Measurements from ENCODE around the gene GALC. TPM values are rescaled to one million over a fixed set of nuclear protein-coding genes. Genes with fewer than 3 reads are reported as not detected.
A peak's percentile ranks its signal among the peaks of the same experiment; 100 is the strongest.

Gene GALC
- total RNA-seq, 1 experiment from 2014 or later = 33.4 TPM

GRCh38 chr14:87966816-87967215, 26.2 kb downstream of the GALC start:
- Histone ChIP-seq H3K27ac (ENCODE audit: low read length) (no peak overlapping the region), H3K4me1 (ENCODE audit: low read length) (peaks cover 10% of the 10 kb centered on the region), H3K4me2 (ENCODE audit: low read depth, low read length, poor library complexity, severe bottlenecking) (no peak overlapping the region), H4K20me1 (ENCODE audit: insufficient read depth, low read depth, low read length) (no peaks in the 10 kb centered on the region), H3K79me2 (ENCODE audit: low read length) (no peaks in the 10 kb centered on the region; the same call in 1 of the 2 replicates), H3K27me3 (ENCODE audit: low read length) (no peaks in the 10 kb centered on the region), H2AFZ (ENCODE audit: low read length) (no peak overlapping the region), H3K36me3 (ENCODE audit: insufficient read depth, low read length) (no peaks in the 10 kb centered on the region; the same call in 1 of the 2 replicates), H3K9me2 (replicated peaks; ENCODE audit: insufficient read depth, low read length) (no peaks in the 10 kb centered on the region; the same call in 1 of the 2 replicates), H3K9me3 (ENCODE audit: low read length) (no peaks in the 10 kb centered on the region), H3K9ac (ENCODE audit: low read length) (no peak overlapping the region), H3K4me3 (ENCODE audit: low read length) (no peak overlapping the region)
- DNase-seq = no peak

- Histone ChIP-seq H3K4me2 (ENCODE audit: low read depth, low read length, poor library complexity, severe bottlenecking) (no peak overlapping the region), H3K36me3 (ENCODE audit: insufficient read depth, low read length) (0 out of 2 replicates have a peak, but pooled peaks cover 3% of the 10 kb centered on the region), H3K79me2 (ENCODE audit: low read length) (no peaks in the 10 kb centered on the region), H3K9ac (ENCODE audit: low read length) (no peak overlapping the region), H3K9me2 (replicated peaks; ENCODE audit: insufficient read depth, low read length) (no peaks in the 10 kb centered on the region), H3K27me3 (ENCODE audit: low read length) (no peaks in the 10 kb centered on the region), H4K20me1 (ENCODE audit: insufficient read depth, low read depth, low read length) (no peaks in the 10 kb centered on the region), H2AFZ (ENCODE audit: low read length) (no peak overlapping the region), H3K4me3 (ENCODE audit: low read length) (no peak overlapping the region), H3K9me3 (ENCODE audit: low read length) (no peaks in the 10 kb centered on the region), H3K27ac (ENCODE audit: low read length) (no peak overlapping the region), H3K4me1 (ENCODE audit: low read length) (peaks cover 11% of the 10 kb centered on the region)
- no peak for DNase-seq
These were observed 31.7 kb downstream of the GALC start for GRCh38 chr14:87961246-87961645.

GRCh38 chr14:87960013-87960787, 32.8 kb downstream of the GALC start:
- no peak for DNase-seq
- Histone ChIP-seq H3K4me2 (ENCODE audit: low read depth, low read length, poor library complexity, severe bottlenecking) (no peak overlapping the region), H3K4me3 (ENCODE audit: low read length) (no peak overlapping the region)

GRCh38 chr14:87955501-87955900, 37.5 kb downstream of the GALC start:
- Histone ChIP-seq H2AFZ (ENCODE audit: low read length) (no peak overlapping the region), H3K4me2 (ENCODE audit: low read depth, low read length, poor library complexity, severe bottlenecking) (no peak overlapping the region), H3K27ac (ENCODE audit: low read length) (no peak overlapping the region), H4K20me1 (ENCODE audit: insufficient read depth, low read depth, low read length) (no peaks in the 10 kb centered on the region), H3K36me3 (ENCODE audit: insufficient read depth, low read length) (0 out of 2 replicates have a peak, but pooled peaks cover 3% of the 10 kb centered on the region), H3K9me3 (ENCODE audit: low read length) (no peaks in the 10 kb centered on the region), H3K4me1 (ENCODE audit: low read length) (peaks cover 24% of the 10 kb centered on the region), H3K9me2 (replicated peaks; ENCODE audit: insufficient read depth, low read length) (no peaks in the 10 kb centered on the region), H3K9ac (ENCODE audit: low read length) (no peak overlapping the region), H3K4me3 (ENCODE audit: low read length) (no peak overlapping the region), H3K79me2 (ENCODE audit: low read length) (no peaks in the 10 kb centered on the region), H3K27me3 (ENCODE audit: low read length) (no peaks in the 10 kb centered on the region)
- no peak for DNase-seq

More at GRCh38 chr14:87960013-87960787, 32.8 kb downstream of the GALC start:
- peaks cover 11% of the 10 kb centered on the region for H3K4me1 ChIP-seq (ENCODE audit: low read length)
- H3K9me3 ChIP-seq (ENCODE audit: low read length) = no peaks in the 10 kb centered on the region
- no peaks in the 10 kb centered on the region for H3K9me2 ChIP-seq (replicated peaks; ENCODE audit: insufficient read depth, low read length)
- no peak overlapping the region for H3K27ac ChIP-seq (ENCODE audit: low read length)
- no peaks in the 10 kb centered on the region for H4K20me1 ChIP-seq (ENCODE audit: insufficient read depth, low read depth, low read length)
- H3K79me2 ChIP-seq (ENCODE audit: low read length) = no peaks in the 10 kb centered on the region
- H3K9ac ChIP-seq (ENCODE audit: low read length) = no peak overlapping the region
- H3K36me3 ChIP-seq (ENCODE audit: insufficient read depth, low read length) = 0 out of 2 replicates have a peak, but pooled peaks cover 3% of the 10 kb centered on the region
- H3K27me3 ChIP-seq (ENCODE audit: low read length) = no peaks in the 10 kb centered on the region
- no peak overlapping the region for H2AFZ ChIP-seq (ENCODE audit: low read length)

- Histone ChIP-seq H4K20me1 (ENCODE audit: insufficient read depth, low read depth, low read length) (no peaks in the 10 kb centered on the region), H3K4me2 (ENCODE audit: low read depth, low read length, poor library complexity, severe bottlenecking) (peak overlapping the region; percentile 36), H2AFZ (ENCODE audit: low read length) (no peak overlapping the region), H3K27me3 (ENCODE audit: low read length) (no peaks in the 10 kb centered on the region), H3K9ac (ENCODE audit: low read length) (no peak overlapping the region), H3K9me2 (replicated peaks; ENCODE audit: insufficient read depth, low read length) (no peaks in the 10 kb centered on the region), H3K4me3 (ENCODE audit: low read length) (no peak overlapping the region), H3K9me3 (ENCODE audit: low read length) (no peaks in the 10 kb centered on the region), H3K79me2 (ENCODE audit: low read length) (no peaks in the 10 kb centered on the region), H3K4me1 (ENCODE audit: low read length) (peaks cover 18% of the 10 kb centered on the region), H3K27ac (ENCODE audit: low read length) (no peak overlapping the region), H3K36me3 (ENCODE audit: insufficient read depth, low read length) (no peaks in the 10 kb centered on the region)
- DNase-seq = no peak
These were observed 40.5 kb downstream of the GALC start for GRCh38 chr14:87952307-87953094.

- Histone ChIP-seq H3K27me3 (ENCODE audit: low read length) (no peaks in the 10 kb centered on the region), H3K9me3 (ENCODE audit: low read length) (no peaks in the 10 kb centered on the region), H3K9me2 (replicated peaks; ENCODE audit: insufficient read depth, low read length) (no peaks in the 10 kb centered on the region), H4K20me1 (ENCODE audit: insufficient read depth, low read depth, low read length) (no peaks in the 10 kb centered on the region), H3K79me2 (ENCODE audit: low read length) (no peaks in the 10 kb centered on the region), H3K36me3 (ENCODE audit: insufficient read depth, low read length) (no peaks in the 10 kb centered on the region), H2AFZ (ENCODE audit: low read length) (no peak overlapping the region), H3K27ac (ENCODE audit: low read length) (no peak overlapping the region), H3K4me2 (ENCODE audit: low read depth, low read length, poor library complexity, severe bottlenecking) (no peak overlapping the region), H3K4me1 (ENCODE audit: low read length) (peaks cover 13% of the 10 kb centered on the region), H3K9ac (ENCODE audit: low read length) (no peak overlapping the region), H3K4me3 (ENCODE audit: low read length) (no peak overlapping the region)
- DNase-seq = peak; percentile 84
These were observed 47.9 kb downstream of the GALC start for GRCh38 chr14:87944987-87945604.

- DNase-seq = no peak
- Histone ChIP-seq H3K4me3 (ENCODE audit: low read length) (no peak overlapping the region), H3K4me2 (ENCODE audit: low read depth, low read length, poor library complexity, severe bottlenecking) (no peak overlapping the region), H3K27ac (ENCODE audit: low read length) (no peak overlapping the region), H3K4me1 (ENCODE audit: low read length) (peaks cover 20% of the 10 kb centered on the region), H3K9me2 (replicated peaks; ENCODE audit: insufficient read depth, low read length) (no peaks in the 10 kb centered on the region), H3K79me2 (ENCODE audit: low read length) (no peaks in the 10 kb centered on the region), H2AFZ (ENCODE audit: low read length) (no peak overlapping the region), H3K9ac (ENCODE audit: low read length) (no peak overlapping the region), H3K27me3 (ENCODE audit: low read length) (no peaks in the 10 kb centered on the region), H3K36me3 (ENCODE audit: insufficient read depth, low read length) (no peaks in the 10 kb centered on the region), H4K20me1 (ENCODE audit: insufficient read depth, low read depth, low read length) (no peaks in the 10 kb centered on the region), H3K9me3 (ENCODE audit: low read length) (no peaks in the 10 kb centered on the region)
These were observed 52.1 kb downstream of the GALC start for GRCh38 chr14:87940894-87941293.

- no peak overlapping the region for H2AFZ ChIP-seq (ENCODE audit: low read length)
- no peak overlapping the region for H3K4me2 ChIP-seq (ENCODE audit: low read depth, low read length, poor library complexity, severe bottlenecking)
- H3K27ac ChIP-seq (ENCODE audit: low read length) = no peak overlapping the region
- H3K79me2 ChIP-seq (ENCODE audit: low read length) = no peaks in the 10 kb centered on the region
- H3K36me3 ChIP-seq (ENCODE audit: insufficient read depth, low read length) = no peaks in the 10 kb centered on the region
- no peak overlapping the region for H3K9ac ChIP-seq (ENCODE audit: low read length)
- no peaks in the 10 kb centered on the region for H4K20me1 ChIP-seq (ENCODE audit: insufficient read depth, low read depth, low read length)
- H3K27me3 ChIP-seq (ENCODE audit: low read length) = no peaks in the 10 kb centered on the region
- H3K4me1 ChIP-seq (ENCODE audit: low read length) = peaks cover 20% of the 10 kb centered on the region
- no peak for DNase-seq
- H3K9me3 ChIP-seq (ENCODE audit: low read length) = no peaks in the 10 kb centered on the region
- H3K9me2 ChIP-seq (replicated peaks; ENCODE audit: insufficient read depth, low read length) = no peaks in the 10 kb centered on the region
- no peak overlapping the region for H3K4me3 ChIP-seq (ENCODE audit: low read length)
These were observed 52.6 kb downstream of the GALC start for GRCh38 chr14:87940382-87940781.

Data from Karpas-422 (cell line).